Thymus (tissue), 11 donors: ENCODE measurements around the gene PNO1. TPM values are rescaled to one million over a fixed set of nuclear protein-coding genes. Genes with fewer than 3 reads are reported as not detected.

Experiments used
- DNase-seq, 9 donors: peaks; one replicate each; pipeline ENCODE4 v3.0.0-alpha.2; 2013; ENCODE audit warnings: low spot score in 9 of 9, low read depth in 6 of 9, missing footprints in 1 of 9
- H3K27ac ChIP-seq, 2 donors: one replicate each; pipeline ENCODE4 v1.5.1; 2013; ENCODE audit warnings: control low read depth in 1 of 2, low read depth in 1 of 2, low read length in 1 of 2, mild to moderate bottlenecking in 1 of 2, moderate library complexity in 1 of 2
- H3K27me3 ChIP-seq, 2 donors: one replicate each; pipeline ENCODE4 v1.5.1; 2013; ENCODE audit warnings: low read length in 1 of 2; ENCODE audit not compliant: control insufficient read depth in 2 of 2, insufficient read depth in 1 of 2
- H3K36me3 ChIP-seq, 2 donors: one replicate each; pipeline ENCODE4 v1.5.1; 2013; ENCODE audit warnings: low read length in 1 of 2, mild to moderate bottlenecking in 1 of 2, moderate library complexity in 1 of 2; ENCODE audit not compliant: control insufficient read depth in 2 of 2, insufficient read depth in 2 of 2
- H3K4me1 ChIP-seq, 2 donors: one replicate each; pipeline ENCODE4 v1.5.1; 2013; ENCODE audit warnings: low read length in 2 of 2; ENCODE audit not compliant: control insufficient read depth in 2 of 2, insufficient read depth in 2 of 2
- H3K4me3 ChIP-seq, 2 donors: one replicate each; pipeline ENCODE4 v1.5.1; 2013; ENCODE audit warnings: low read length in 2 of 2, control low read depth in 1 of 2, mild to moderate bottlenecking in 1 of 2
- H3K9me3 ChIP-seq, 2 donors: one replicate each; pipeline ENCODE4 v1.5.1; 2013; ENCODE audit warnings: low read length in 1 of 2, mild to moderate bottlenecking in 1 of 2; ENCODE audit not compliant: control insufficient read depth in 2 of 2, insufficient read depth in 1 of 2
- WGBS: extraction: QIAGEN DNeasy Blood & Tissue Kit; methylation state at CpG from one replicate; pipeline ENCODE4 v1.1.7; 2013; 5-methylcytosine and 5-hydroxymethylcytosine counted together
- polyA plus RNA-seq: library from polyadenylated mRNA; stranded (reverse); fragments of 200-250 nt; gene quantifications from one replicate; pipeline ENCODE4 v1.2.3, GENCODE V29; 2013
- total RNA-seq: library from RNA; stranded (reverse); fragments of 120-200 nt; gene quantifications from one replicate; pipeline ENCODE4 v1.2.4, GENCODE V29; 2013
- donor health status: healthy.

Gene PNO1
- total and polyA plus RNA-seq, 2 donors, result 12.2 to 13.9 TPM

DNA sequence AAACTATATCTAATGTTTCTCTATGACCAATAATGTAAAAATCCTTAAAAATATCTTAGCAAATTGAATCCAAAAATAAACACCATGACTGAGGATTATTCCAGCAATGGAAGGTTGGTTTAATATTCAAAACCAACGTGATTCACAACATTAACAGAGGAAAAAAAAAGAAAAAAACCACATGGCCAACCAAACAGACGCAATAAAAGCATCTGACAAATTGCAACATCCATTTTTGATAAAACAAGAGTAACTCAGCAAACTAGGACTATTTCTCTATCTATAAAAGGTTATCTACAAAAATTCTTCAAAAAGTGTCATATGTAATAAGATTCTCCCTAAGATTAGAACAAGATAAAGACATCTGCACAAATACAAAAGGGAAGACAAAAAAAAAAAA lies 65.7 kb downstream of the PNO1 start:
- Histone ChIP-seq H3K9me3 (no peaks in the 10 kb centered on the region), H3K27me3 (no peaks in the 10 kb centered on the region), H3K4me1 (no peaks in the 10 kb centered on the region), H3K4me3 (no peak overlapping the region), H3K27ac (no peak overlapping the region), H3K36me3 (no peaks in the 10 kb centered on the region)
- DNase-seq, result no peak
- WGBS, result 82% methylated on average over 2 of the region's 2 CpGs

DNA sequence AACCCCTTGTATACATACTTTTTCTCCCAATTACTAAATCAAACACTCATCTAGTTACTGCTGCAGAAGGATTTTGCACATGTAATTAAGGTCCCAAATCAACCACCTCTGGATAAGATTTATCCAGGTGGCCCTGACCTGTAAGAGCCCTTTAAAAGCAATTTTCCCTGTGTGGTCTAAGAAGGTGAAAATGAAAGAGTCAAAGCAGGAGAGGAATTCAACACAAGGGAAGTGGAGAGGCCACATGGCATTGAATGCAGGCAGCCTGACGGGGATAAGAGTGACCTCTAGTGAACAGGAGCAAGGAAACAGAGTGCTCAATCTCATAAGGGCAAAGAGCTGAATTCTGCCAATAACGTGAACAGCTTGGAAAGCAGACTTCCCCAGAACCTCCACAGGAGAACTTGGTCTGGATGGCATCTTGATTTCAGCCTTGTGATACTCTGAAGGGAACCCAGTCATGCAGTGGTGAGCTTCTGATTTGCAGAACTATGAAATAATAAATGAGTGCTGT lies 67.5 kb downstream of the PNO1 start:
- no peaks in the 10 kb centered on the region for H3K27me3 ChIP-seq
- peak in 2 of 9 donors; percentile 21 to 42 for DNase-seq
- H3K27ac ChIP-seq, result peak overlapping the region in 1 of 2 donors; percentile 14
- H3K9me3 ChIP-seq, result no peaks in the 10 kb centered on the region
- no peaks in the 10 kb centered on the region for H3K4me1 ChIP-seq
- WGBS, result 19% methylated on average over 2 of the region's 2 CpGs
- no peaks in the 10 kb centered on the region for H3K36me3 ChIP-seq
- no peak overlapping the region for H3K4me3 ChIP-seq

Other genes starting within 250 kb of the PNO1 start
- 29.8 TPM for gene C1D, start 94.9 kb upstream of the PNO1 start, total RNA-seq
- 30.7 TPM for gene C1D, start 94.9 kb upstream of the PNO1 start, polyA plus RNA-seq
- 14.6 TPM for gene PPP3R1, start 94.6 kb downstream of the PNO1 start, total RNA-seq
- gene PPP3R1, start 94.6 kb downstream of the PNO1 start, polyA plus RNA-seq, result 37.3 TPM
- 3.8 TPM for gene CNRIP1, start 162.1 kb downstream of the PNO1 start, total RNA-seq
- gene CNRIP1, start 162.1 kb downstream of the PNO1 start, polyA plus RNA-seq, result 10.3 TPM
- gene PLEK, start 207.4 kb downstream of the PNO1 start, total RNA-seq, result 41.3 TPM
- gene PLEK, start 207.4 kb downstream of the PNO1 start, polyA plus RNA-seq, result 35.3 TPM